Keratinocyte (primary cell): Measurements from ENCODE around the gene HTR2B. TPM values are rescaled to one million over a fixed set of nuclear protein-coding genes. Genes with fewer than 3 reads are reported as not detected.

Source experiments
- DNase-seq: peaks from one replicate; pipeline ENCODE4 v3.0.0-alpha.2; 2011; ENCODE audit warnings: low read depth, missing footprints, low spot score
- FAIRE-seq: peaks from 2 replicates; lab custom pipeline; 2011; peaks lifted over from hg19 to GRCh38; lab: Jason Lieb, UNC
- H2AFZ ChIP-seq: 2 replicates; pipeline ENCODE4 v1.6.0; 2012; ENCODE audit warnings: low read length, control low read depth, inconsistent platforms; ENCODE audit not compliant: control insufficient read depth
- H3K27ac ChIP-seq: 2 replicates; pipeline ENCODE4 v1.5.1; 2011; ENCODE audit warnings: low read length; ENCODE audit not compliant: control insufficient read depth, insufficient read depth
- H3K27me3 ChIP-seq: 3 replicates; pipeline ENCODE4 v1.6.0; 2011; ENCODE audit warnings: low read length; ENCODE audit not compliant: control insufficient read depth, insufficient read depth; ENCODE audit errors: extremely low read depth
- H3K36me3 ChIP-seq, 2 experiments: 2 replicates in 1 of 2; 3 replicates in 1 of 2; pipeline ENCODE4 v1.5.1; 2011; ENCODE audit warnings: low read length in 2 of 2, mild to moderate bottlenecking in 1 of 2; ENCODE audit not compliant: control insufficient read depth in 2 of 2, insufficient read depth in 2 of 2; ENCODE audit errors: extremely low read depth in 1 of 2
- H3K4me1 ChIP-seq: 3 replicates; pipeline ENCODE4 v1.5.1; 2011; ENCODE audit warnings: low read length; ENCODE audit not compliant: control insufficient read depth, insufficient read depth; ENCODE audit errors: extremely low read depth
- H3K4me2 ChIP-seq: 3 replicates; pipeline ENCODE4 v1.6.0; 2011; ENCODE audit warnings: low read depth, low read length; ENCODE audit not compliant: control insufficient read depth, insufficient read depth; ENCODE audit errors: extremely low read depth
- H3K4me3 ChIP-seq, 3 experiments: fragments of 200-600 bp in 1 of 3; sonication (generic) in 1 of 3; 2 replicates in 2 of 3; 3 replicates in 1 of 3; pipeline ENCODE4 v1.5.1; 2011 to 2016; ENCODE audit warnings: low read length in 3 of 3, mild to moderate bottlenecking in 3 of 3, control low read depth in 2 of 3, inconsistent platforms in 1 of 3, low read depth in 1 of 3, mixed read lengths in 1 of 3, mixed run types in 1 of 3, moderate library complexity in 1 of 3; ENCODE audit not compliant: control insufficient read depth in 2 of 3, insufficient read depth in 2 of 3; ENCODE audit errors: extremely low read depth in 1 of 3
- H3K79me2 ChIP-seq: 2 replicates; pipeline ENCODE4 v1.6.0; 2012; ENCODE audit warnings: low read length; ENCODE audit not compliant: control insufficient read depth, insufficient read depth
- H3K9ac ChIP-seq: 3 replicates; pipeline ENCODE4 v1.6.0; 2011; ENCODE audit warnings: low read length; ENCODE audit not compliant: control insufficient read depth, insufficient read depth; ENCODE audit errors: extremely low read depth
- H3K9me1 ChIP-seq: 3 replicates; pipeline ENCODE4 v1.6.0; 2011; ENCODE audit warnings: low read length; ENCODE audit not compliant: control insufficient read depth, insufficient read depth; ENCODE audit errors: extremely low read depth
- H3K9me3 ChIP-seq: 2 replicates; pipeline ENCODE4 v1.5.1; 2012; ENCODE audit warnings: low read depth, low read length; ENCODE audit not compliant: control insufficient read depth
- H4K20me1 ChIP-seq: 3 replicates; pipeline ENCODE4 v1.6.0; 2011; ENCODE audit warnings: low read length; ENCODE audit not compliant: control insufficient read depth, insufficient read depth; ENCODE audit errors: extremely low read depth
- CTCF ChIP-seq, 3 experiments: IDR thresholded peaks in 1 of 3; conservative IDR thresholded peaks in 1 of 3; optimal IDR thresholded peaks in 1 of 3; 2 replicates in 2 of 3; 3 replicates in 1 of 3; pipeline versions ENCODE3 to v1.5.1; 2011; ENCODE audit warnings: low read length in 3 of 3, mild to moderate bottlenecking in 3 of 3, moderate library complexity in 2 of 3, control low read depth in 1 of 3, inconsistent platforms in 1 of 3; ENCODE audit not compliant: insufficient read depth in 2 of 3; ENCODE audit errors: extremely low read depth in 1 of 3
- EZH2 ChIP-seq: IDR thresholded peaks from one replicate; pipeline ENCODE4 v1.6.1; 2012; ENCODE audit warnings: inconsistent platforms, mild to moderate bottlenecking, low read length, moderate library complexity
- dilution Hi-C: fragments of 300-500 bp; cut with MboI; formaldehyde crosslinking; loops from one replicate; pipeline ENCODE4 v1.7.0; 2020; ENCODE audit warnings: low sequenced_read_pairs; ENCODE audit not compliant: extremely low pct_ligation_motif_present
- polyA plus RNA-seq, 5 experiments: library from polyadenylated mRNA; depleted of rRNA in 3 of 5; stranded (reverse) in 3 of 5; stranded (forward) in 1 of 5; unstranded in 1 of 5; fragments of >200 nt; gene quantifications; 1 replicate in 1 of 5; 2 replicates in 3 of 5; 3 replicates in 1 of 5; pipeline versions ENCODE4 v1.2.1 to v1.2.3, GENCODE V29; 2011 to 2012; ENCODE audit warnings: missing spikeins in 2 of 5, low read depth in 1 of 5, low replicate concordance in 1 of 5

HTR2B gene
- polyA plus RNA-seq, 1 donor (not counting 4 experiments of a cell fraction or from before 2014, with no cell fraction given): not detected

- Histone ChIP-seq H3K4me1 (peaks cover under 1% of the 10 kb centered on the region), H3K4me2 (no peak overlapping the region), H3K9me3 (no peaks in the 10 kb centered on the region), H4K20me1 (no peaks in the 10 kb centered on the region), H3K27me3 (no peaks in the 10 kb centered on the region), H3K9ac (no peak overlapping the region), H3K4me3 (no peak overlapping the region), H3K36me3 (peaks cover 0 to 1% of the 10 kb centered on the region in 2 experiments), H3K9me1 (no peaks in the 10 kb centered on the region), H2AFZ (no peak overlapping the region), H3K27ac (no peak overlapping the region), H3K79me2 (no peaks in the 10 kb centered on the region)
- dilution Hi-C loops: no loop called here
- no peak for FAIRE-seq
- TF ChIP-seq EZH2 (no peak), CTCF (optimal IDR thresholded peaks at IDR 0.05 in 1 of 3, IDR thresholded peaks at IDR 0.05 in 1 of 3, conservative IDR thresholded peaks at IDR 0.05 in 1 of 3; ENCODE audit: extremely low read depth in 1 of 3, insufficient read depth in 2 of 3, low read length in 3 of 3) (no peak)
- no peak for DNase-seq
Observed at GRCh38 chr2:231117922-231118613, 6.8 kb downstream of the HTR2B start.

DNA sequence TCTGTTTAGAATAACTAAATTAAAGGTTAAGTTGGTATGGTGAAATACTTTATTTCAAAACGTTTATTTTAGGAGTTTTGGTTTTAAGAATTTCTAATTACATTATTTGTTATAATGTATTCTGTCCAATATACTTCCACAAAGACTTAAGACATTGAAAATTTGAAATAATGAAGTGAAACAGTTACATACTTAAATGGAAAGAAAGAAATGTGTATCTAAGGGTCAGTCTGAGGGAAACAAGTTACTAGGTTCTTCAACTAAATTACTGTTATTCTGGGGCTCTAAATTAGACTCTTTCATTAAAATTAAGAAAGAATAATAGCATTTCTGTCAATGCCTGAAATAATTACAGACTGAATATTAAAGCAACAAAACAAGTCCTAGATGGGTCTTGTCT, 7.7 kb downstream of the HTR2B start:
- H3K9me3 ChIP-seq: no peaks in the 10 kb centered on the region
- H3K27me3 ChIP-seq: no peaks in the 10 kb centered on the region
- no peak overlapping the region for H3K4me3 ChIP-seq
- FAIRE-seq (no peak), DNase-seq (no peak)
- H3K36me3 ChIP-seq: peaks cover 0 to 1% of the 10 kb centered on the region in 2 experiments
- no peaks in the 10 kb centered on the region for H3K4me1 ChIP-seq
- H3K9ac ChIP-seq: no peak overlapping the region
- H3K27ac ChIP-seq: no peak overlapping the region
- no peaks in the 10 kb centered on the region for H3K9me1 ChIP-seq
- TF ChIP-seq CTCF (optimal IDR thresholded peaks at IDR 0.05 in 1 of 3, IDR thresholded peaks at IDR 0.05 in 1 of 3, conservative IDR thresholded peaks at IDR 0.05 in 1 of 3; ENCODE audit: extremely low read depth in 1 of 3, insufficient read depth in 2 of 3, low read length in 3 of 3) (no peak), EZH2 (no peak)
- no peaks in the 10 kb centered on the region for H3K79me2 ChIP-seq
- H2AFZ ChIP-seq: no peak overlapping the region
- H3K4me2 ChIP-seq: no peak overlapping the region
- dilution Hi-C loops: no loop called here
- no peaks in the 10 kb centered on the region for H4K20me1 ChIP-seq
